IMR-90 (cell line): Measurements from ENCODE around the gene KCNG4. TPM values are rescaled to one million over a fixed set of nuclear protein-coding genes. Genes with fewer than 3 reads are reported as not detected.

Experiments used
- ATAC-seq: fragments of 200-7000 bp; cut with Tn5 transposase; 2 replicates; pipeline ENCODE4 v1.9.1; 2020; ENCODE audit warnings: low read depth, mild to moderate bottlenecking, moderate library complexity
- BruUV-seq: library from RNA; stranded (reverse); fragments of 400-500 nt; replicated peaks from 2 replicates; lab custom pipeline; 2021; lab: Mats Ljungman, UMichigan
- CTCF ChIA-PET: fragments of 300-600 bp; formaldehyde crosslinking; extraction: SDS; loops from one replicate; lab custom pipeline; 2021; ENCODE audit warnings: antibody characterized with exemption; lab: Yijun Ruan, JAX
- POLR2A ChIA-PET: fragments of 300-600 bp; sonication (Branson Sonifier 250); formaldehyde crosslinking; loops from one replicate; lab custom pipeline; 2022; ENCODE audit warnings: antibody characterized with exemption; ENCODE audit not compliant: unreplicated experiment; lab: Charles Lee
- DNase-seq: peaks from one replicate; pipeline ENCODE4 v3.0.0; 2013
- H2AFZ ChIP-seq: replicated peaks from 2 replicates; pipeline ENCODE3; 2013; ENCODE audit warnings: low read length, mild to moderate bottlenecking; ENCODE audit not compliant: poor library complexity
- H2AK5ac ChIP-seq: 2 replicates; pipeline ENCODE4 v1.6.1; 2013; ENCODE audit warnings: low read depth, low read length, inconsistent platforms
- H2AK9ac ChIP-seq: replicated peaks from 2 replicates; pipeline ENCODE3; 2013; ENCODE audit warnings: mild to moderate bottlenecking, low read depth, low read length, moderate library complexity; ENCODE audit not compliant: poor library complexity
- H2BK120ac ChIP-seq: 2 replicates; pipeline ENCODE4 v1.6.1; 2013; ENCODE audit warnings: low read depth, low read length, inconsistent platforms
- H2BK15ac ChIP-seq: 3 replicates; pipeline ENCODE4 v1.6.1; 2013; ENCODE audit warnings: low read depth, low read length, inconsistent platforms
- H2BK20ac ChIP-seq: 2 replicates; pipeline ENCODE4 v1.6.1; 2013; ENCODE audit warnings: low read depth, mild to moderate bottlenecking, inconsistent platforms, low read length, moderate library complexity
- H2BK5ac ChIP-seq: 2 replicates; pipeline ENCODE4 v1.6.1; 2013; ENCODE audit warnings: mild to moderate bottlenecking, low read depth, low read length, inconsistent platforms; ENCODE audit not compliant: poor library complexity, severe bottlenecking
- H3K14ac ChIP-seq: replicated peaks from 2 replicates; pipeline ENCODE4 v1.6.1; 2013; ENCODE audit warnings: low read depth, low read length, inconsistent platforms
- H3K18ac ChIP-seq: 2 replicates; pipeline ENCODE4 v1.6.1; 2013; ENCODE audit warnings: low read depth, low read length, control low read depth
- H3K23ac ChIP-seq: 2 replicates; pipeline ENCODE4 v1.6.1; 2013; ENCODE audit warnings: low read depth, low read length, inconsistent platforms
- H3K27ac ChIP-seq: 2 replicates; pipeline ENCODE4 v1.5.1; 2013; ENCODE audit warnings: mild to moderate bottlenecking, control low read depth, low read length; ENCODE audit not compliant: insufficient read depth
- H3K27me3 ChIP-seq: 2 replicates; pipeline ENCODE4 v1.6.1; 2013; ENCODE audit warnings: low read length; ENCODE audit not compliant: control insufficient read depth, insufficient read depth
- H3K36me3 ChIP-seq: 2 replicates; pipeline ENCODE4 v1.6.1; 2013; ENCODE audit warnings: low read length, mixed read lengths; ENCODE audit not compliant: control insufficient read depth, insufficient read depth
- H3K4ac ChIP-seq: 2 replicates; pipeline ENCODE4 v1.6.1; 2013; ENCODE audit warnings: low read depth, low read length, inconsistent platforms
- H3K4me1 ChIP-seq: 2 replicates; pipeline ENCODE4 v1.6.1; 2013; ENCODE audit warnings: low read length, mixed read lengths; ENCODE audit not compliant: control insufficient read depth, insufficient read depth
- H3K4me2 ChIP-seq: 2 replicates; pipeline ENCODE4 v1.6.1; 2013; ENCODE audit warnings: low read depth, mild to moderate bottlenecking, control low read depth, low read length, moderate library complexity
- H3K4me3 ChIP-seq: 2 replicates; pipeline ENCODE4 v1.5.1; 2013; ENCODE audit warnings: low read depth, mild to moderate bottlenecking, control low read depth, low read length, moderate library complexity; ENCODE audit not compliant: insufficient read depth
- H3K56ac ChIP-seq: 2 replicates; pipeline ENCODE4 v1.6.1; 2013; ENCODE audit warnings: low read length, inconsistent platforms; ENCODE audit not compliant: insufficient read depth; ENCODE audit errors: extremely low read depth
- H3K79me1 ChIP-seq, 2 experiments: 2 replicates each; pipeline ENCODE4 v1.6.1; 2013; ENCODE audit warnings: low read length in 2 of 2, inconsistent platforms in 1 of 2, low read depth in 1 of 2
- H3K9ac ChIP-seq: 2 replicates; pipeline ENCODE4 v1.6.1; 2013; ENCODE audit warnings: low read depth, low read length, control low read depth
- H3K9me1 ChIP-seq: 2 replicates; pipeline ENCODE4 v1.6.1; 2013; ENCODE audit warnings: low read length, inconsistent platforms; ENCODE audit not compliant: insufficient read depth
- H3K9me3 ChIP-seq: 2 replicates; pipeline ENCODE4 v1.6.1; 2013; ENCODE audit warnings: low read length; ENCODE audit not compliant: control insufficient read depth, insufficient read depth
- H4K20me1 ChIP-seq: 2 replicates; pipeline ENCODE4 v1.6.1; 2013; ENCODE audit warnings: low read length, inconsistent platforms; ENCODE audit not compliant: insufficient read depth
- H4K5ac ChIP-seq: 2 replicates; pipeline ENCODE4 v1.6.1; 2013; ENCODE audit warnings: mild to moderate bottlenecking, low read depth, low read length, control low read depth
- H4K8ac ChIP-seq, 2 experiments: 2 replicates each; pipeline ENCODE4 v1.6.1; 2013; ENCODE audit warnings: low read depth in 2 of 2, low read length in 2 of 2, control low read depth in 1 of 2, inconsistent platforms in 1 of 2
- H4K91ac ChIP-seq: 2 replicates; pipeline ENCODE4 v1.6.1; 2013; ENCODE audit warnings: low read depth, low read length, inconsistent platforms; ENCODE audit not compliant: insufficient read depth
- POLR2A ChIP-seq: IDR thresholded peaks from 2 replicates; pipeline ENCODE4 v1.6.1; 2012; ENCODE audit warnings: mild to moderate bottlenecking, low read depth, low read length
- RCOR1 ChIP-seq: IDR thresholded peaks from 2 replicates; pipeline ENCODE4 v1.6.1; 2012; ENCODE audit warnings: mild to moderate bottlenecking, low read length, improper control_type of control experiment; ENCODE audit not compliant: insufficient replicate concordance
- RFX5 ChIP-seq: IDR thresholded peaks from 2 replicates; pipeline ENCODE4 v1.8.0; 2012; ENCODE audit warnings: low read depth, mild to moderate bottlenecking, low read length, moderate library complexity
- USF2 ChIP-seq: fragments of 150-350 bp; IDR thresholded peaks from 2 replicates; pipeline ENCODE4 v1.6.1; 2017; ENCODE audit warnings: mild to moderate bottlenecking, antibody characterized with exemption, low read length, low read depth
- WGBS, 2 experiments: methylation state at CpG; one replicate each; pipeline versions ENCODE4 v1.1.5 to v1.1.7; 2013; ENCODE audit warnings: missing lambda C conversion rate in 2 of 2; ENCODE audit not compliant: insufficient read length in 1 of 2; ENCODE audit errors: extremely low coverage in 2 of 2; 5-methylcytosine and 5-hydroxymethylcytosine counted together
- dilution Hi-C: fragments of 300-500 bp; cut with HindIII; formaldehyde crosslinking; loops from one replicate; pipeline ENCODE4 v1.14.3; 2018; ENCODE audit warnings: low sequenced_read_pairs; ENCODE audit not compliant: unreplicated experiment
- in situ Hi-C: fragments of 300-500 bp; cut with MboI; formaldehyde crosslinking; loops from 3 replicates; pipeline ENCODE4 v1.14.3; 2019; ENCODE audit warnings: low sequenced_read_pairs, inconsistent platforms, mixed read lengths
- intact Hi-C: fragments of 100-400 bp; cut with micrococcal nuclease; formaldehyde crosslinking; loops from 2 replicates; pipeline ENCODE4 v1.10.0; 2022
- polyA plus RNA-seq, 3 experiments: library from polyadenylated mRNA; depleted of rRNA; stranded (reverse); fragments of >200 nt; gene quantifications; 2 replicates each; pipeline ENCODE4 v1.2.3, GENCODE V29; 2012; ENCODE audit warnings: low replicate concordance in 1 of 3
- total RNA-seq: library from RNA; depleted of rRNA; stranded (reverse); fragments of >200 nt; gene quantifications from 2 replicates; pipeline ENCODE4 v1.2.3, GENCODE V29; 2012

The KCNG4 gene
- total and polyA plus RNA-seq, 2 of the 4 experiments (the other 2 are of a cell fraction), result not detected

GRCh38 chr16:84281074-84281473 lies 41.3 kb upstream of the KCNG4 start:
- Histone ChIP-seq H2AK9ac (no peak overlapping the region), H2AFZ (no peak overlapping the region), H2BK120ac (no peak overlapping the region), H3K18ac (no peak overlapping the region), H2BK5ac (no peak overlapping the region), H3K4me3 (no peak overlapping the region), H3K27ac (no peak overlapping the region), H2AK5ac (no peak overlapping the region), H3K14ac (no peak overlapping the region), H4K5ac (no peak overlapping the region), H2BK15ac (no peak overlapping the region), H4K91ac (no peak overlapping the region), H3K9ac (no peak overlapping the region), H2BK20ac (no peak overlapping the region; the same call in 1 of the 2 replicates), H3K36me3 (no peaks in the 10 kb centered on the region), H3K79me1 (no peaks in the 10 kb centered on the region), H3K27me3 (no peaks in the 10 kb centered on the region; the same call in 1 of the 2 replicates), H4K20me1 (no peaks in the 10 kb centered on the region), H4K8ac (no peak overlapping the region), H3K4ac (no peak overlapping the region; the same call in 1 of the 2 replicates), H3K4me2 (no peak overlapping the region), H3K56ac (no peak overlapping the region), H3K4me1 (peaks cover 9% of the 10 kb centered on the region; the same call in 1 of the 2 replicates), H3K9me1 (peaks cover 7% of the 10 kb centered on the region), H3K9me3 (no peaks in the 10 kb centered on the region), H3K23ac (no peak overlapping the region)
- no TSS peak for BruUV-seq
- in situ Hi-C loops, result loop anchor here (5.0 to 25.0 kb wide), 3 partner anchors 211 to 431 kb away; partner anchors contain the start of gene KLHL36
- ATAC-seq, result no peak
- TF ChIP-seq POLR2A (no peak), RCOR1 (no peak), USF2 (no peak), RFX5 (no peak)
- peak; percentile 9 for DNase-seq
- 60% methylated on average over 1 of the region's 3 CpGs; no CpG with 5 or more reads in 1 of the 2 experiments for WGBS, 2 experiments
- intact Hi-C loops, result no loop called here
- dilution Hi-C loops, result no loop called here
- ChIA-PET CTCF (no interaction called here), POLR2A (no interaction called here)
